ENCODE data around the gene ADAMTS12.

DNA sequence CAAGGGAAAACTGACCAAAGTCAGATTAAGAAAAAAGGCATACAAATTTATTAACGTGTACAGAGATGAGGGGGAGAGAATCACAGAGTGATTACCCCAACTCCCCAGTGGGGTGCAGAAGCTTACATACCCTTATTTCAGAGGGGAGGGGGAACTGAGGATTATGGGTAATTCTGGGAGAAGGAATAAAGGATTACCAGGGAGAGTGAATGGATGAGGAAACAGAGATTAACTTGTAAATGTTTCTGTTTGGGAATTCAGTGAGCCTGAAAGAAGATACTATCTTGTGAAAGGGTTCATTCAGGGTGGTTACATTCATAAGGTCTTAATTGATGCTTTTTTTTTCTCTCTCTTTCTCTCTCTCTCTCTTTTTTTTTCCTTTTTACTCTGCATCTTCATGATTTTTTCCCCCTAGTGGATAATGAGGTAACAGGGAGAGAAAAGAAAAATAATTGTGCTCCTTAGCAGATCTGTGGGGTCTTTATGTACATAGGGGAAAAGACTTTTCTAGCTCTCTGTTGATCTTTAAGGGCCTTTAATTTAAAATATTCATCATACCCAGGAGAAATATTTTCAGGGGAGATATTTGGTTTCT is 401.6 kb downstream of the ADAMTS12 start:
- TF ChIP-seq, protein P1, sequence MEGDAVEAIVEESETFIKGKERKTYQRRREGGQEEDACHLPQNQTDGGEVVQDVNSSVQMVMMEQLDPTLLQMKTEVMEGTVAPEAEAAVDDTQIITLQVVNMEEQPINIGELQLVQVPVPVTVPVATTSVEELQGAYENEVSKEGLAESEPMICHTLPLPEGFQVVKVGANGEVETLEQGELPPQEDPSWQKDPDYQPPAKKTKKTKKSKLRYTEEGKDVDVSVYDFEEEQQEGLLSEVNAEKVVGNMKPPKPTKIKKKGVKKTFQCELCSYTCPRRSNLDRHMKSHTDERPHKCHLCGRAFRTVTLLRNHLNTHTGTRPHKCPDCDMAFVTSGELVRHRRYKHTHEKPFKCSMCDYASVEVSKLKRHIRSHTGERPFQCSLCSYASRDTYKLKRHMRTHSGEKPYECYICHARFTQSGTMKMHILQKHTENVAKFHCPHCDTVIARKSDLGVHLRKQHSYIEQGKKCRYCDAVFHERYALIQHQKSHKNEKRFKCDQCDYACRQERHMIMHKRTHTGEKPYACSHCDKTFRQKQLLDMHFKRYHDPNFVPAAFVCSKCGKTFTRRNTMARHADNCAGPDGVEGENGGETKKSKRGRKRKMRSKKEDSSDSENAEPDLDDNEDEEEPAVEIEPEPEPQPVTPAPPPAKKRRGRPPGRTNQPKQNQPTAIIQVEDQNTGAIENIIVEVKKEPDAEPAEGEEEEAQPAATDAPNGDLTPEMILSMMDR (conservative IDR thresholded peaks at IDR 0.05; ENCODE audit: low read depth in 2 of 2): no peak
- TF ChIP-seq POLR2AphosphoS5 (IDR thresholded peaks at IDR 0.05; ENCODE audit: low read depth) (no peak), CREB1 (CRISPR knock-in tag; IDR thresholded peaks at IDR 0.05; ENCODE audit: low read depth) (no peak), ZNF114 (CRISPR knock-in tag; IDR thresholded peaks at IDR 0.05) (no peak), EZH2 (IDR thresholded peaks at IDR 0.05; ENCODE audit: low read depth, unreplicated experiment) (no peak)
- TF ChIP-seq, protein P2, sequence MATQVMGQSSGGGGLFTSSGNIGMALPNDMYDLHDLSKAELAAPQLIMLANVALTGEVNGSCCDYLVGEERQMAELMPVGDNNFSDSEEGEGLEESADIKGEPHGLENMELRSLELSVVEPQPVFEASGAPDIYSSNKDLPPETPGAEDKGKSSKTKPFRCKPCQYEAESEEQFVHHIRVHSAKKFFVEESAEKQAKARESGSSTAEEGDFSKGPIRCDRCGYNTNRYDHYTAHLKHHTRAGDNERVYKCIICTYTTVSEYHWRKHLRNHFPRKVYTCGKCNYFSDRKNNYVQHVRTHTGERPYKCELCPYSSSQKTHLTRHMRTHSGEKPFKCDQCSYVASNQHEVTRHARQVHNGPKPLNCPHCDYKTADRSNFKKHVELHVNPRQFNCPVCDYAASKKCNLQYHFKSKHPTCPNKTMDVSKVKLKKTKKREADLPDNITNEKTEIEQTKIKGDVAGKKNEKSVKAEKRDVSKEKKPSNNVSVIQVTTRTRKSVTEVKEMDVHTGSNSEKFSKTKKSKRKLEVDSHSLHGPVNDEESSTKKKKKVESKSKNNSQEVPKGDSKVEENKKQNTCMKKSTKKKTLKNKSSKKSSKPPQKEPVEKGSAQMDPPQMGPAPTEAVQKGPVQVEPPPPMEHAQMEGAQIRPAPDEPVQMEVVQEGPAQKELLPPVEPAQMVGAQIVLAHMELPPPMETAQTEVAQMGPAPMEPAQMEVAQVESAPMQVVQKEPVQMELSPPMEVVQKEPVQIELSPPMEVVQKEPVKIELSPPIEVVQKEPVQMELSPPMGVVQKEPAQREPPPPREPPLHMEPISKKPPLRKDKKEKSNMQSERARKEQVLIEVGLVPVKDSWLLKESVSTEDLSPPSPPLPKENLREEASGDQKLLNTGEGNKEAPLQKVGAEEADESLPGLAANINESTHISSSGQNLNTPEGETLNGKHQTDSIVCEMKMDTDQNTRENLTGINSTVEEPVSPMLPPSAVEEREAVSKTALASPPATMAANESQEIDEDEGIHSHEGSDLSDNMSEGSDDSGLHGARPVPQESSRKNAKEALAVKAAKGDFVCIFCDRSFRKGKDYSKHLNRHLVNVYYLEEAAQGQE (IDR thresholded peaks at IDR 0.05; ENCODE audit: unreplicated experiment): no peak
- TF ChIP-seq, protein P3, sequence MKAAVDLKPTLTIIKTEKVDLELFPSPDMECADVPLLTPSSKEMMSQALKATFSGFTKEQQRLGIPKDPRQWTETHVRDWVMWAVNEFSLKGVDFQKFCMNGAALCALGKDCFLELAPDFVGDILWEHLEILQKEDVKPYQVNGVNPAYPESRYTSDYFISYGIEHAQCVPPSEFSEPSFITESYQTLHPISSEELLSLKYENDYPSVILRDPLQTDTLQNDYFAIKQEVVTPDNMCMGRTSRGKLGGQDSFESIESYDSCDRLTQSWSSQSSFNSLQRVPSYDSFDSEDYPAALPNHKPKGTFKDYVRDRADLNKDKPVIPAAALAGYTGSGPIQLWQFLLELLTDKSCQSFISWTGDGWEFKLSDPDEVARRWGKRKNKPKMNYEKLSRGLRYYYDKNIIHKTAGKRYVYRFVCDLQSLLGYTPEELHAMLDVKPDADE (IDR thresholded peaks at IDR 0.05): no peak

Measured in GM23338 (cell line).